HG03196 (cell line): Measurements from ENCODE around the gene ALDH3B1.
"Not testable (repeated sequence)": the region's sequence is repeated elsewhere in the genome, so short reads cannot be mapped to it uniquely, and the experiment has no call there.

ENCODE experiments used
- ATAC-seq: cut with Tn5 transposase; IDR thresholded peaks from one replicate; pipeline ENCODE4 v1.9.1; 2021; ENCODE audit not compliant: unreplicated experiment

ALDH3B1 gene, protein sequence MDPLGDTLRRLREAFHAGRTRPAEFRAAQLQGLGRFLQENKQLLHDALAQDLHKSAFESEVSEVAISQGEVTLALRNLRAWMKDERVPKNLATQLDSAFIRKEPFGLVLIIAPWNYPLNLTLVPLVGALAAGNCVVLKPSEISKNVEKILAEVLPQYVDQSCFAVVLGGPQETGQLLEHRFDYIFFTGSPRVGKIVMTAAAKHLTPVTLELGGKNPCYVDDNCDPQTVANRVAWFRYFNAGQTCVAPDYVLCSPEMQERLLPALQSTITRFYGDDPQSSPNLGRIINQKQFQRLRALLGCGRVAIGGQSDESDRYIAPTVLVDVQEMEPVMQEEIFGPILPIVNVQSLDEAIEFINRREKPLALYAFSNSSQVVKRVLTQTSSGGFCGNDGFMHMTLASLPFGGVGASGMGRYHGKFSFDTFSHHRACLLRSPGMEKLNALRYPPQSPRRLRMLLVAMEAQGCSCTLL

DNA sequence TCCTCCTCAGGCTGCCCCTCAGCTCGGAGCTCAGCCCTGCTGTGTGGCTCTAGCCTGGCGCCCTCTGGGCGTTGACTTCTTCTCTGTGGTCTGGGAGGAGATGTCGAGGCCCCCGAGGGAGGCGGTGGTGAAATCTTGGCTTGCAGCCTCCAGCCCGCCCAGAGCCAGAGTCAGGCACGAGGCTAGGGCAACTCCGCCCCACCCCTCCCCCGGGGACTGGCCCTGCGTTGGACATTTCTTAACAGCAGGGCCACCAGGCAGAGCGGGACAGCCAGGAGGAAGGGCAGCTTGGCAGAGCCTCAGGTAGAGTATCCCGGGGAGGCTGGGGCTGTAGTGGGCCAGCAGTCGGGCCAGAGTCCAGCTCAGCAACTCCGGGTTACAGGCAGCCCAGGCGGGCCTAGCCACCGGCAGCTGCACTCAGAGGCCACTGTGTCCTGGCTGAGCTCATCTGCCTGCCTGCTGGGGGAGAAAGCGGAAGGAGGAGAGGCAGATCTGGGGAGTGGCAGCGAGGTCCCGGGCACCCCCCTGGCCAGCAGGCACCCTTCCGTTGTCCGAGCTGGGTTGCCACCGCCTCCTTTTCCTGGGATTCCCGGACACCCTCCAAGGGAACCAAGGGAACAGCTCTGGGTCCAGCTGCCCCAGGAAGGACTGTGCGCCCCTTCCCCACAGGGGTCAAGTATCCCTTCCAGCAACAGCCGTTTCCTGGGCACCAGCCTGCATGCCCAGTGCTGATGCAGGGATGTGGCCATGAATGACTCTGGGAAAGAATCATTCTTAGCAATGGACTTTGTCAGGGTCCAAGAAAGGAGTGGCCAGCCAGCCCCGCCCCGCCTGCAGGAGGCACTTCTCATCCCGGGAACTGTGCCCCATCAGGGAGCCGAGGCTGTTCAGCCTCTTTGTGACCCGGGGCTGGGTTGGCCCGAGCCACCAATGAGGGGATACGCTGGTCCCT lies at the start of gene ALDH3B1:
ALDH3B1 (plus strand) TSS at position 238 of the 952 bp plus-strand sequence. CDS start 4,971 bp downstream, outside the sequence.
- ATAC-seq = no peak

DNA sequence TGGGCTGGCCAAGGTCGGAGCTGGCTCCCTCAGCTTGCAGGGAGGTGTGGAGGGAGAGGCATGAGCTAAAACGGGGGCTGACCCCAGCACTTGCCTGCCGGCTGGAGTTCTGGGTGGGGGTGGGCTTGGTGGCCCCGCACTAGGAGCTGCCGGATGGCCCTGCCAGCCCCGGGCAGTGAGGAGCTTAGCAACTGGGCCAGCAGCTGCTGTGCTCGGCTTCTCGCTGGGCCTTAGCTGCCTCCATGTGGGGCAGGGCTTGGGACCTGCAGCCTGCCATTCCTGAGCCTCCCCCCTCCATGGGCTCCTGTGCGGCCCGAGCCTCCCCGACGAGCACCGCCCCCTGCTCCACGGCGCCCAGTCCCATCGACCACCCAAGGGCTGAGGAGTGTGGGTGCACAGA lies 46.9 kb upstream of the ALDH3B1 start:
- ATAC-seq = not testable (repeated sequence)

DNA sequence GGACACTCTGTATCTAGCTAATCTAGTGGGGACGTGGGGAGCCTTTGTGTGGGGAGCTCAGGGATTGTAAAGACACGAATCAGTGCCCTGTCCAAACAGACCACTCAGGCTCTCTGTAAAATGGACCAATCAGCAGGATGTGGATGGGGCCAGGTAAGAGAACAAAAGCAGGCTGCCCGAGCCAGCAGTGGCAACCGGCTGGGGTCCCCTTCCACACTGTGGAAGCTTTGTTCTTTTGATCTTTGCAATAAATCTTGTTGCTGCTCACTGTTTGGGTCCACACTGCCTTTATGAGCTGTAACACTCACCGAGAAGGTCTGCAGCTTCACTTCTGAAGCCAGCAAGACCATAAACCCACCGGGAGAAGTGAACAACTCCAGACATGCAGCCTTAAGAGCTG lies 46.2 kb upstream of the ALDH3B1 start:
- not testable (repeated sequence) for ATAC-seq

DNA sequence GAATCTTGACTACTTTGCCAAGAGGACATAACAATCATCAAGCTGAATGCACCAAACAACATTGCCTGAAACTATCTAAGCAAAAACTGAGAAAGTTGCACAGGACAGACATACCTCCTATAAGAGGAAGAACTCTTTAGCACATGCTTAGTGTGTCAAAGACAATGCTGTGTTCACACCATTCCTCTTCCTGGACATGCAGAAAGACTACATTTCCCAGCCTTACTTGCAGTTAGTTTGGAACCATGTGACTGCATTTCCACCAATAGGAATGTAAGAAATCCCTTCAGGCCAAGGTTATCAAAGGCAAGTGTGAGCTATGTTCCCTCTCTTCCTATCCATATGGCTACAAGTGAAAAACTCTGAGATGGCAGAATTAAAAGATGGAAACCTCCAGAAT lies 45.4 kb upstream of the ALDH3B1 start:
- not testable (repeated sequence) for ATAC-seq

DNA sequence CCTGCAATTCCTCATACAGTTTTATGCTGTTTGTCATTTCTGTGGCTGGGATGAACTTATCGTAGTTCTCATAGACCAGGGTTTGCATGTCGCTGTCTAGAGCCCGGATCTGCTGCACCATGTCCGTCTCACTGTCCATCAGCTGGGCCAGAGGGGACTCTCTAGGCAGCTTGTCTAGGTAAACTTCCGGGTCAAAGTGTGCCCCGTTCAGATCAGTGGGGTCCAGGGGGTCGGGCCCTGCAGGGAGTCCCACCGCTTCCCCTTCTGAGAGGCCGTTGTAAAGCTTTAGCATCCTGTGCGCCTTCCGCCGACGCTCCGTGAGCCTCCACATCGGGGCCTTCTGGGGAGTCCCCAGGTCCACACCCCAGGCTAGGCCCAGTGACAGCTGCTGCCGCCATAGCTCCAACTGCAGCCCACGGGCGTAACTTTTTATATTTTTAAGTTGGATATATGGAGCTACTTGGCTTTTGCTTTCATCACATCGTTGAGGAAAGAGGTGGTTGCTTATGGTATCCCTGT lies 44.2 kb upstream of the ALDH3B1 start:
- ATAC-seq = not testable (repeated sequence)

DNA sequence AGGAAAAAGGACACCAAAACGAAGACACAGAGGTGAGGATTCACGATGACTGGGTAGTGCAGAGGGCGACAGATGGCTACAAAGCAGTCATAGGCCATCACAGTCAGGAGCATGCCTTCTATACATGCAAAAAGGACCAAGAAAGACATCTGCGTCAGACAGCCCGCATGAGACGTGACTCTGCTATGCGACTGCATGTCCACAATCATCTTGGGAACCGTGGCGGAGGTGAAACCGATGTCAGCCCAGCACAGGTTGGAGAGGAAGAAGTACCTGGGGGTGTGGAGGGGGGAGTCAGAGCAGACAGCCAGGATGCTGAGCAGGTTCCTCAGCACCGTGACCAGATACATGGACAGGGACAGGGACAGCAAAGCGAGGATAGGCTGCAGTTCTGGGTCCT lies 35.4 kb upstream of the ALDH3B1 start:
- ATAC-seq = not testable (repeated sequence)

DNA sequence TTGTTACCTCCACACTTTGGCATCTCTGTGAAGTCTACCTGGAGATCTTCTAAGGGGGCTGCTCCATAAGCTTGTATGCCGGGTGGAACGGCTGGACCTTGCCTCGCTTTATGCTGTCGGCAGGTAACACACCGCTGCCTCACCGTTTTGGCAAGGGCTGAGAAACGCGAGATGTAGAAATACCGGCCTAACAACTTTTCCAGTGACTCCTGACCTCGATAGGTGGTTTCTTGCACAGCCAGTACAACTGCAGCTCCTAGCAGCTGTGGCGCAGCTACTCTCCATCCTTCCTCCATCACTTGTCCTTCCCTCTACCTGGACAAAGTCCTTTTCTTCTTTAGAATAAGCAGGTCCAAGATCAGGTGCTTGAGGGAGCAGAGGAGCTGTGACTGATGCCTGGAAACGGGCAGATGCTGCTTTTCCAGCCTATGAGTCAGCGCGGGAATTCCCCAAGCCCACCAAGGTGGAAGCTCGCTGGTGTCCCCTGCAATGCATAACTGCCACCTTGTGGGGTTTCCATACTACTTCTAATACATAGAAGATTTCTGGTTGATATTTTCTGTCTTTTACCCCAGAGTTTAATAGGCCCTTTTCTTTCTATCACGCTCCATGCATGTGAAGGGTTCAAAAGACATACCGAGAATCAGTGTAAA lies 31.2 kb upstream of the ALDH3B1 start:
- not testable (repeated sequence) for ATAC-seq

DNA sequence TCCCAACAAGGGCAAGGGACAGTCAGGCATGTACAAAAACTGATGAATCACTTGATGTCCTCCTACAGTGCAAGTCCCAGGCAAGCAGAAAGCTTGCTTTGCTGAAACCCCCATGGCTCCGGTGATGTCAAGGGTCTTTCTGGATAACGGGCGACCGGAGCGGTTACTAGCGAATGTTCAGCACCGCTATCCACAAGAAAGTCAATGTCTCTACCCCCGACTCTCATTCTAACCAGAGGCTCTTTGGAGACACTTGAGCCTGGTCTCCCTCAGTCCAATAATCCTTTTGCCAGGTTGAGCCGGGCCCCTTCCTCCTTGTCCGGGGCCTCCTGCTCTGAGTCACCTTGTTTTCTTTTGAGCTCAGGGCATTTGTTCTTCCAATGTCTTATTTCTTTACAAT lies 28.9 kb upstream of the ALDH3B1 start:
- not testable (repeated sequence) for ATAC-seq

DNA sequence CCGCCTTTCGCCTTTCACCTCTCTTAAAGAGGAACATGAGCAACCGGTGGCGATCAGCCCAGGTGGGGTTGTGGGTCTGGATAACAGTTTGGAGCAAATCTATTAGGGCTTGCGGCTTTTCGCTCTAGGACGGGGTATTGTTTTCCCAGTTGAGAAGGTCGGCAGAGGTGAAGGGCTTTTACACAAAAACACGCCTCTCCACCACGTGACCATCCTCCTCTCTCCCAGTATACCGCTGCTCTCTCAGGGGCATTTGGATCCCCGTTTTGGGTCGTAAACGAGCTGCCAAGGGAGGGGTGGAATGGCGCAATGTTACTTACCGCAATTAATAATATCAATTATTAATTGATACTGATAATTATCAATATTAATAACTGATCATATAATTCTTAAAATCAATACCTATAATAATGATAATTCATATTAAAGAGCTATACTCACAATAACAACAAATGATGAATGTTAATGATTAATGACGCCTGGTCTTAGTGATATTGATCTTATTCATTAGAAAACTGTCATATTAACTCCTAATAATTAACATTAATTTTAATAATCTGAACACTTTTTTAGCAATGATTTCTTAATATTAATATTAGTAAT lies 27.8 kb upstream of the ALDH3B1 start:
- not testable (repeated sequence) for ATAC-seq

DNA sequence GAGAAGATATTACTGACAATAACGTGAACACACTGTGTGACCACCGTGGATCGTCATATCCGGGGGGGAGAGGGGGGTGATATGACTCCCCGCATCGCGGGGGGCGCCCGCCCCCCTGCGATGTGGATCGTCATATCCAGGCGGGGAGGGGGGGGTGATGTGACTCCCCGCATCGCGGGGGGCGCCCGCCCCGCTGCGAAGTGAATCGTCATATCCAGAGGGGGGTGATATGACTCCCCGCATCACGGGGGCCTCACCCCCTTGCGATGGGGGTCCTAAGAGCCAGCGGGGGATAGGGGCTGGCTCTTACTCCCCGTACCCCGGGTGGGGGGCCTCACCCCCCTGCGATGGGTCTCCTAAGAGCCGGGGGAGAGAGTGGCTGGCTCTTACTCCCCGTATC lies 26.2 kb upstream of the ALDH3B1 start:
- no peak for ATAC-seq

DNA sequence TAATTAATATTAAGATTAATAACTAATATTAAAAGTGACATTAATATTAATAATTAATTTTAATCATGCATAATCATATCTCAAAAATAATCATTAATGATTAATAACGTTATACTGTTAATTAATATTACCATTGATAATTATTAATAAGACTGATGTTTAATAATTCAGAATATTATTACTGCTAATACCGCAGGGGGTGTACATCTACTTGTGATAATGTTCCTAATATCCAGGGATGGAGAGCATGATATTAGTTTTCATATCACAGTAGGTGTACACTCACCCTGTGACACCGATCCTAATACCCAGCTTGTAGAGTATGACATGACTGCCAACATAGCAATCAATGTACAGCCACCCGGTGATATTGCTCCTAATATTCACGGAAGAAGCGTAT lies 24.8 kb upstream of the ALDH3B1 start:
- ATAC-seq = not testable (repeated sequence)

DNA sequence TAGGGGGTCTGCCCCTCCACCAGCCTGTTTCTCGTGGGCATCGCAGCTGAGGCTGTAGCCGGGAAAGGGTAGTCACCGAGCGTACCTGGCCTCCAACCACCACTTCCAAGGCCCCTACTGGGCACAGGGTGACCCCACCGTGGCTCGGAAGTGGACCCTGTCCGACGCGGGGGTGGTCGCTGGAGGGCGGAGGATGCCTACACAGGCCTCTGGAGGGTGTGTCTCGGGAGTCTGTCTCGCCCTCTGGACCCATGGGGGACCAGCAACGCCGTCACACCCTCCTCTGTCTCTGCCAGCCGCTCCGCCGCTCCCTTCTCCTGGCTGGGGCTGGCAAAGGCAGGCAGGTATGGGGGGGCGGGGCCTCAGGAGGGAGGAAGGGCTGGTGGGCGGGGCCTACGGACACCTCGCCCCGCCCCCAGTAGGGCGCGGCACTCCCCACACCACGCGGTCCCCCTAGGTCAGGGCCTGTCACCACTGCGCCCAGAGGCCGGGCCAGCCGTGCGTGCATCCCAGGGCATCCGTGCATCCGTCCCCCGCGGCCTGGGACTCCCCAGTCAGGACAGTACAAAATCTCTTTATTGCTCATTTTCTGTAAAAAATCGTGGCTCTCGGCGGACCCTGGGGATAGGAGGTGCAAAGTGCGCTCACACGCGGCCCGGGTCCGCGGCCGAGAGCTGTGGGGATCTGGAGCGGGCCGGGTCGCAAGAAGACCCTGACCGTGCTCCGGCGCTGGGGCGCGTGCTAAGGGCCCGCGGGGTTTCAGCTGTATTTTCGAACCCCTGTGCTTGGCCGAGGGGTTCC lies 19.4 kb upstream of the ALDH3B1 start:
- ATAC-seq = not testable (repeated sequence)

DNA sequence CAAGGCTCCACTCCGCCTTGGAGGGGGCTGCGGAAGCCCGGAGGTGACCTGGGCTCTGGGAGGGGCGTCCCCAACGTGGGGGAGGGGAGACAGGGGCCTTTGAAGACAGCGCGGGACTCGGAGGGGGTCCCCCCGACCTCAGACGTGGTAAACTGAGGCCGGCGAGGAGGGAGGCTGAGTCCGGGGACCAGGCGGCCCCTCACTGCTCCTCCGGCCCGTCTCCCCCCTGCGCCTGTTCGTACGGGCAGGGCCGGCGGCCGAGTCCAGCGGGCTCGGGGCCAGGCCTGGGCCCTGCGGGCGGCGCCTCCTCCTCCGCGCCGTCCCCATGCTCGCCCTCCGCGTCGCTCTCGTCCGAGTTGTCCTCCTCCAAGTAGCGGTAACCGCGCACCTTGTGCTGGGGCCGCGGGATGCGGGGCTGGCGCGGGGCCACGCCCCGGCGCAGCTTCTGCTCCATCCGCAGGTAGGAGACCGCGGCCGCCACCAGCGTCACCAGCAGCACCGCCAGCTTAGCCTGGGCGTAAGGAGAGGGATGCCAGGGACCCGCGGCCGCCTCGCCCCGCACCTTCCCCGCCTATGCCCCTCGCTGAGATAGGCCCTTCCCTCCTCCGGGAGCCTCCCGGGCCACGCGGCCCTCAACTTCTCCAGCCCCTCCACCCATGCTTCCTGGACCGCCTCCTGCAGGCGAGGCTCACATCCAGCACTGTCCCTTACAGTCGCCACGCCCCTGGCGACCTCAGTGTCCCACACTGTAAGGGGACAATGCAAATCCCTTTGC lies 18.6 kb upstream of the ALDH3B1 start:
- not testable (repeated sequence) for ATAC-seq

DNA sequence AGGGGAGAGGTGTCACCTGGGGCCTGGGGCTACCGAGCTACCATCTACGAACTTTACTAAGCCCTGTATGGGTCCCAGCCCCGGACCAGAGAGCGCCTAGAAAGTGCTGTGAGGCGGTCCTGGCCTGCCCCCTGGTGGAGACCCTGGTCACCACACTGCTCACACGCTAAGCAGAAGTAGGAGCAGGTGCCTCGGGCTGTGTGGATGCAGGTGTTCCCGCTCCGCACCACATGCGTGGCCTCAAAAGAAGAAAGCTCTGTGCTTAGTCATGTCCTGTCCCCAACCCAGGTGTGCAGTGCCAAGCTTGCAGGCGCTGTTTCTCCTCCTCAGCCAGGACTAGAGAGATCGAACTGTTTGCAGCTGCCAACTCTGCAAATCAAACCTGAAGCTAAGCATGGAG lies 16.3 kb upstream of the ALDH3B1 start:
- not testable (repeated sequence) for ATAC-seq

DNA sequence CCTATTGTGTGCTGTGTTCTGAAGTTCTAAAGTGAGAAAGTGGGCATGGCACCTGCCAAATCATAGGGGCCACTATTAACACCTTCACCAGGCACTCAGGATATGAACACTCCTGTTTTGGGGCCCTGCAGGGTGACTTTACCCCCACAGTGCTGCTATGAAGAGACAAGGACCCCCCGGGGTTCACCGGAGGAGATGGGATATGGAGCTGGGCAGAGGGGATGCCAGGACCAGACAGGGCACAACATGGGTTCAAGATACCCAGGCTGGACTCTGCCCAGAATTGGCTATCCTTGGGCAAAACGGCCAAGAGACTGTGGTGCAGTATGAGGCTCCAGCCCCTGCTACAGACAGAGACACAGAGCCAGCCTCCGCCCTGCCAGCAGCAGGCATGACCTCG lies 15.7 kb upstream of the ALDH3B1 start:
- not testable (repeated sequence) for ATAC-seq

DNA sequence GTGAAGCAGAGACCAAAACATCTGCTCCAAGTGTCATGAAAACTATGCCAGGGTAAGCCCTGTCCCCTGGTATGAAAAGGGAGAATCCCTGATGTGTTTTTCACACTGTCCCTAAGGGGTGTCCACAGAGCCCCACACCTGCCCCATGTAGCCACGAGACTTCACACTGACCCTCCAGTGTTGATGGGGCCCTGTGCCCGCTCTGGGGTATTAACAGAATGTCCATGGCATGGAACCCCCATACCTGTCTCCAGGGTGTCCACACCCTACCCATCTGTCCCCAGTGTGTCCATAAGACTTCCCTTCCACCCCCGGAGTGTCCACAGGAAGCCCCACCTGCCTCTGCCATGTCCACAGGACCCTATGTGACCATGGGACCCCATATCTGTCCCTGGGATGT lies 15.0 kb upstream of the ALDH3B1 start:
- ATAC-seq = not testable (repeated sequence)

DNA sequence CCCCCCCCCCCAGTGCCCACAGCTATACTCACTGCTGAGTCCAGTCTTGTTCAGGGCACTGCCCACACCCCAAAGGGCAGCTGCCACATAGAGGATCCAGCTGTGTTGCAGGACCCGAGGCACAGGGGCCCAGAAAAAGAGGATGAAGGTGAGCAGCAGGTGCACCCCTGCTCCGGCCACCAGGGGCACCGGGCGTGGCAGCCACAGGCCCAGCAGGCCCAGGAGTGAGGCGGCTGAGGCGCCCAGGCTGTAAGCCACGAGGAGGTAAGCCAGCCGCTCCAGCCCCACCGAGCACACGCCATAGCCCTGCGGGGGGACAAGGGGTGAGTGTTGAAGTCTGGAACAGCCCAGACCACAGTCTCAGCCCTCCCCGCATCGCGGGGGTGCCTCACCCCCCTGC lies 14.5 kb upstream of the ALDH3B1 start:
- not testable (repeated sequence) for ATAC-seq

DNA sequence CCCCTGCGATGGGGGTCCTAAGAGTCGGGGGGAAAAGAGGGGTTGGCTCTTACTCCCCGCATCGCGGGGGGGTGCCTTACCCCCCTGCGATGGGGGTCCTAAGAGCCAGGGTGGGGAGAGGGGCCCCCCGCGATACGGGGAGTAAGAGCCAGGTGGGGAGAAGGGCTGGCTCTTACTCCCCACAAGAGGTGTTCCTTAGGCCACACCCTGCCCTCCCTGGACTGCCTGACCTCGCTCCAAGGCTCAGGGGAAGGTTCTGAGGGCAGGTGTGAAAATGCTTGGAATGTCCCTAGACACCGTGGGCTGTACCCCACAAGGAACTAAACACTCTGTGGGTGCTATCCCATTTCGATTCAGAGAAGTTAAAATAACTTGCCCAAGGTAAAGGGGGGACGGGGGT lies 14.1 kb upstream of the ALDH3B1 start:
- no peak for ATAC-seq
